B cell (primary cell): Measurements from ENCODE around the gene SERTM1. TPM values are rescaled to one million over a fixed set of nuclear protein-coding genes. Genes with fewer than 3 reads are reported as not detected.

Source experiments
- ATAC-seq: fragments of 200-7000 bp; cut with Tn5 transposase; one replicate; pipeline ENCODE4 v1.10.0; 2021; ENCODE audit warnings: low read depth, mild to moderate bottlenecking, moderate number of reproducible peaks, moderate library complexity
- CTCF ChIA-PET: fragments of 350-600 bp; sonication (Branson Sonifier 250); formaldehyde crosslinking; loops from one replicate; lab custom pipeline; 2021; ENCODE audit warnings: antibody characterized with exemption, inconsistent platforms; lab: Charles Lee
- POLR2A ChIA-PET: fragments of 350-600 bp; sonication (Branson Sonifier 250); formaldehyde crosslinking; loops from one replicate; lab custom pipeline; 2021; ENCODE audit warnings: antibody characterized with exemption; lab: Charles Lee
- DNase-seq: peaks from one replicate; pipeline ENCODE4 v3.0.0; 2013
- H2AFZ ChIP-seq: 2 replicates; pipeline ENCODE4 v1.6.1; 2012; ENCODE audit warnings: mild to moderate bottlenecking, low read depth, low read length; ENCODE audit not compliant: insufficient read depth, poor library complexity, severe bottlenecking
- H3K27ac ChIP-seq, 2 donors: 1 replicate in 1 of 2; 2 replicates in 1 of 2; pipeline ENCODE4 v1.5.1; 2012 to 2013; ENCODE audit warnings: low read length in 2 of 2, mild to moderate bottlenecking in 2 of 2, moderate library complexity in 1 of 2
- H3K27me3 ChIP-seq, 4 experiments: fragments of 200-600 bp in 1 of 4; sonication (generic) in 1 of 4; replicated peaks in 1 of 4; 1 replicate in 2 of 4; 2 replicates in 2 of 4; pipeline versions ENCODE4 v1.6.1 to v1.7.0; 2013 to 2016; ENCODE audit warnings: low read length in 3 of 4, mild to moderate bottlenecking in 2 of 4, mixed read lengths in 1 of 4, moderate library complexity in 1 of 4; ENCODE audit not compliant: insufficient read depth in 4 of 4, control insufficient read depth in 3 of 4; ENCODE audit errors: control extremely low read depth in 1 of 4
- H3K36me3 ChIP-seq, 2 experiments: replicated peaks in 1 of 2; 1 replicate in 1 of 2; 2 replicates in 1 of 2; pipeline versions ENCODE4 v1.6.1 to v1.7.1; 2013; ENCODE audit warnings: low read length in 1 of 2; ENCODE audit not compliant: insufficient read depth in 2 of 2, control insufficient read depth in 1 of 2; ENCODE audit errors: control extremely low read depth in 1 of 2, extremely low read depth in 1 of 2
- H3K4me1 ChIP-seq, 2 donors: fragments of 200-600 bp in 1 of 2; sonication (generic) in 1 of 2; 1 replicate in 1 of 2; 2 replicates in 1 of 2; pipeline versions ENCODE4 v1.5.1 to v1.6.1; 2013 to 2017; ENCODE audit warnings: low read length in 2 of 2; ENCODE audit not compliant: control insufficient read depth in 2 of 2, insufficient read depth in 2 of 2
- H3K4me2 ChIP-seq: replicated peaks from 2 replicates; pipeline ENCODE3; 2012; ENCODE audit warnings: mild to moderate bottlenecking, low read depth, low read length; ENCODE audit not compliant: poor library complexity, severe bottlenecking
- H3K4me3 ChIP-seq, 5 experiments: fragments of 200-600 bp in 1 of 5; sonication (generic) in 1 of 5; 1 replicate in 3 of 5; 2 replicates in 2 of 5; pipeline versions ENCODE4 v1.5.1 to v1.7.0; 2011 to 2016; ENCODE audit warnings: low read length in 4 of 5, mild to moderate bottlenecking in 4 of 5, low read depth in 2 of 5, control low read depth in 1 of 5, moderate library complexity in 1 of 5; ENCODE audit not compliant: insufficient read depth in 1 of 5; ENCODE audit errors: control extremely low read depth in 1 of 5, extremely low read depth in 1 of 5
- H3K79me2 ChIP-seq: fragments of 200-600 bp; sonication (generic); one replicate; pipeline ENCODE4 v1.6.0; 2016; ENCODE audit warnings: low read length; ENCODE audit not compliant: control insufficient read depth, insufficient read depth
- H3K9ac ChIP-seq: fragments of 200-600 bp; sonication (generic); 2 replicates; pipeline ENCODE4 v1.6.1; 2017; ENCODE audit warnings: mild to moderate bottlenecking, low read length, moderate library complexity
- H3K9me3 ChIP-seq, 3 donors: one replicate each; pipeline versions ENCODE4 v1.6.1 to v1.7.1; 2013; ENCODE audit warnings: low read length in 2 of 3; ENCODE audit not compliant: control insufficient read depth in 2 of 3, insufficient read depth in 1 of 3; ENCODE audit errors: control extremely low read depth in 1 of 3
- H4K20me1 ChIP-seq: 2 replicates; pipeline ENCODE4 v1.6.0; 2012; ENCODE audit warnings: mild to moderate bottlenecking, low read length; ENCODE audit not compliant: insufficient read depth, control insufficient read depth, poor library complexity, severe bottlenecking
- H3K27ac Mint-ChIP-seq: one replicate; pipeline ENCODE4 v1.8.0; 2021; ENCODE audit warnings: mixed read lengths
- H3K27me3 Mint-ChIP-seq: one replicate; pipeline ENCODE4 v1.8.0; 2021; ENCODE audit warnings: mixed read lengths
- H3K4me1 Mint-ChIP-seq: one replicate; pipeline ENCODE4 v1.8.0; 2021; ENCODE audit warnings: mixed read lengths
- H3K4me3 Mint-ChIP-seq: one replicate; pipeline ENCODE4 v1.8.0; 2021; ENCODE audit warnings: mixed read lengths
- H3K9me3 Mint-ChIP-seq: one replicate; pipeline ENCODE4 v1.8.0; 2022; ENCODE audit warnings: mixed read lengths; ENCODE audit not compliant: insufficient read depth
- CTCF ChIP-seq: fragments of 200-600 bp; IDR thresholded peaks from one replicate; pipeline ENCODE4 v1.8.0; 2022; ENCODE audit warnings: antibody characterized with exemption, mild to moderate bottlenecking
- EZH2 ChIP-seq: IDR thresholded peaks from 2 replicates; pipeline ENCODE4 v1.6.1; 2012; ENCODE audit warnings: borderline replicate concordance, low read depth, mild to moderate bottlenecking, moderate library complexity, low read length; ENCODE audit not compliant: insufficient read depth, poor library complexity, severe bottlenecking
- WGBS: methylation state at CpG from one replicate; pipeline ENCODE4 v1.1.5; 2013; ENCODE audit warnings: missing lambda C conversion rate; ENCODE audit not compliant: insufficient coverage; 5-methylcytosine and 5-hydroxymethylcytosine counted together
- intact Hi-C: fragments of 100-400 bp; cut with micrococcal nuclease; formaldehyde crosslinking; loops from one replicate; pipeline ENCODE4 v1.10.0; 2022
- polyA plus RNA-seq: library from polyadenylated mRNA; depleted of rRNA; stranded (reverse); fragments of >200 nt; gene quantifications from 2 replicates; pipeline ENCODE4 v1.2.3, GENCODE V29; 2012
- total RNA-seq, 2 donors: library from RNA; stranded (reverse); fragments of 120-200 nt in 1 of 2; gene quantifications; 1 replicate in 1 of 2; 2 replicates in 1 of 2; pipeline versions ENCODE4 v1.2.3 to v1.2.4, GENCODE V29; 2013 to 2022

SERTM1 gene
- total and polyA plus RNA-seq, 2 donors (not counting 1 experiment from before 2014, with no cell fraction given): not detected

DNA sequence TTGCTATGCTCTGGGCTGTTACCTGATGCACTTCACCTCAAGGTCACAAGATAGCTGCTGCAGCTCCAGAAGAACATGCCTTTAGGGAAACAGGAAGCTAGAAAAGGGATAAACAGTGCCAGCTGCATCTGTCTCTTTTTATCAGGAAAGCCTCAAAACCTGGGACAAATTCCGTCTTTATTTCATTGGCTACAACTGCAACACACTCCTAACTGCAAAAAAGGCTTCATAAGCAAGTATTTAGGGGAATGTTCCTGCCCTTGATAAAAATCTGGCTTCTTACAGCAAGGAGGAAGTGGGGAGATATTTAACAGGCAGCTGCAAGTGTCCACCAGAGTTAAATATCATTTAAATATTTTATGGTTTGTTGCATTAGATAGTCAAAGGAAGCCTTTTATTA is 34.2 kb upstream of the SERTM1 start:
- no peaks in the 10 kb centered on the region for H3K79me2 ChIP-seq
- no peak for DNase-seq
- ATAC-seq: no peak
- H3K36me3 ChIP-seq: no peaks in the 10 kb centered on the region
- H3K4me1 Mint-ChIP-seq: no peaks in the 10 kb centered on the region
- no peak overlapping the region for H3K9ac ChIP-seq
- H3K4me3 ChIP-seq: no peak overlapping the region
- H3K4me1 ChIP-seq: no peaks in the 10 kb centered on the region
- no CpG with 5 or more reads among the region's 1 CpG for WGBS
- POLR2A ChIA-PET: no interaction called here
- no peaks in the 10 kb centered on the region for H4K20me1 ChIP-seq
- intact Hi-C loops: no loop called here
- H3K4me2 ChIP-seq: no peak overlapping the region
- H3K27me3 ChIP-seq: no peaks in the 10 kb centered on the region
- peaks cover 0 to 9% (median 0%) of the 10 kb centered on the region in 3 donors for H3K9me3 ChIP-seq
- H3K27me3 Mint-ChIP-seq: no peaks in the 10 kb centered on the region
- H3K4me3 Mint-ChIP-seq: no peak overlapping the region
- no peak overlapping the region for H3K27ac Mint-ChIP-seq
- TF ChIP-seq CTCF (no peak), EZH2 (no peak)
- no peak overlapping the region for H3K27ac ChIP-seq
- peaks cover 3% of the 10 kb centered on the region for H3K9me3 Mint-ChIP-seq
- CTCF ChIA-PET: no interaction called here
- no peak overlapping the region for H2AFZ ChIP-seq

GRCh38 chr13:36650611-36651010 is 23.2 kb upstream of the SERTM1 start:
- ATAC-seq: no peak

More at GRCh38 chr13:36650611-36651010, 23.2 kb upstream of the SERTM1 start:
- H3K36me3 ChIP-seq: no peaks in the 10 kb centered on the region
- no peak overlapping the region for H3K4me2 ChIP-seq
- no peak for DNase-seq
- H3K4me3 ChIP-seq: no peak overlapping the region
- H2AFZ ChIP-seq: no peak overlapping the region
- no peak for TF ChIP-seq EZH2
- no peak for TF ChIP-seq CTCF
- no peak overlapping the region for H3K4me3 Mint-ChIP-seq
- no peak overlapping the region for H3K9ac ChIP-seq
- H3K9me3 ChIP-seq: no peaks in the 10 kb centered on the region
- H3K4me1 ChIP-seq: no peaks in the 10 kb centered on the region
- H3K27me3 ChIP-seq: no peaks in the 10 kb centered on the region
- H3K4me1 Mint-ChIP-seq: no peaks in the 10 kb centered on the region
- ChIA-PET POLR2A (no interaction called here), CTCF (no interaction called here)
- H3K27me3 Mint-ChIP-seq: peaks cover 4% of the 10 kb centered on the region
- intact Hi-C loops: no loop called here
- H3K27ac ChIP-seq: no peak overlapping the region
- H4K20me1 ChIP-seq: no peaks in the 10 kb centered on the region
- no CpG with 5 or more reads among the region's 1 CpG for WGBS
- H3K9me3 Mint-ChIP-seq: peaks cover 3% of the 10 kb centered on the region
- no peak overlapping the region for H3K27ac Mint-ChIP-seq
- no peaks in the 10 kb centered on the region for H3K79me2 ChIP-seq
